GM03348 (cell line): Measurements from ENCODE around the gene TRIM24.
"Not testable (repeated sequence)": the region's sequence is repeated elsewhere in the genome, so short reads cannot be mapped to it uniquely, and the experiment has no call there.

ENCODE experiments used
- DNase-seq: peaks from one replicate; pipeline ENCODE4 v3.0.0; 2012; ENCODE audit warnings: low spot score

Gene TRIM24

GRCh38 chr7:138460649-138461607, 869 bp downstream of the TRIM24 start:
- DNase-seq = peak; percentile 61

- not testable (repeated sequence) for DNase-seq
These were observed 3.2 kb downstream of the TRIM24 start for GRCh38 chr7:138463291-138463618.

GRCh38 chr7:138465046-138465445, 5.0 kb downstream of the TRIM24 start:
- DNase-seq = no peak

GRCh38 chr7:138466069-138466756, 6.2 kb downstream of the TRIM24 start:
- not testable (repeated sequence) for DNase-seq

- no peak for DNase-seq
These were observed 8.4 kb downstream of the TRIM24 start for GRCh38 chr7:138468244-138469123.

GRCh38 chr7:138470391-138471157, 10.5 kb downstream of the TRIM24 start:
- DNase-seq = no peak

- DNase-seq = no peak
These were observed 12.4 kb downstream of the TRIM24 start for GRCh38 chr7:138472292-138473079.

GRCh38 chr7:138475377-138475776, 15.3 kb downstream of the TRIM24 start:
- no peak for DNase-seq

GRCh38 chr7:138477081-138477578, 17.1 kb downstream of the TRIM24 start:
- DNase-seq = no peak

- no peak for DNase-seq
These were observed 17.5 kb downstream of the TRIM24 start for GRCh38 chr7:138477581-138477980.

- no peak for DNase-seq
These were observed 18.4 kb downstream of the TRIM24 start for GRCh38 chr7:138478499-138478908.

GRCh38 chr7:138480527-138480926, 20.5 kb downstream of the TRIM24 start:
- DNase-seq = no peak

GRCh38 chr7:138481447-138482380, 21.7 kb downstream of the TRIM24 start:
- DNase-seq = no peak

GRCh38 chr7:138483531-138483930, 23.5 kb downstream of the TRIM24 start:
- no peak for DNase-seq

GRCh38 chr7:138485508-138485907, 25.4 kb downstream of the TRIM24 start:
- DNase-seq = not testable (repeated sequence)

- DNase-seq = not testable (repeated sequence)
These were observed 29.1 kb downstream of the TRIM24 start for GRCh38 chr7:138489139-138489538.

- DNase-seq = no peak
These were observed 31.7 kb downstream of the TRIM24 start for GRCh38 chr7:138491612-138492386.

- no peak for DNase-seq
These were observed 32.4 kb downstream of the TRIM24 start for GRCh38 chr7:138492423-138492822.
